Transverse colon (tissue), 3 donors: ENCODE results near the gene TMEM45A.

Source experiments
- EP300 ChIP-seq: sonication (generic); formaldehyde crosslinking; IDR thresholded peaks from one replicate; pipeline ENCODE4 v1.6.1; 2017; ENCODE audit warnings: antibody characterized with exemption, low read depth
- TF ChIP-seq, protein P1 (sequence below), 5 experiments: fragments of 200-600 bp in 3 of 5; fragments of 450-650 bp in 2 of 5; sonication (generic) in 3 of 5; IDR thresholded peaks; 1 replicate in 2 of 5; 2 replicates in 3 of 5; pipeline ENCODE4 v1.5.1; 2016 to 2017; ENCODE audit warnings: antibody characterized with exemption in 5 of 5, inconsistent platforms in 3 of 5, mild to moderate bottlenecking in 2 of 5, moderate library complexity in 1 of 5

DNA sequence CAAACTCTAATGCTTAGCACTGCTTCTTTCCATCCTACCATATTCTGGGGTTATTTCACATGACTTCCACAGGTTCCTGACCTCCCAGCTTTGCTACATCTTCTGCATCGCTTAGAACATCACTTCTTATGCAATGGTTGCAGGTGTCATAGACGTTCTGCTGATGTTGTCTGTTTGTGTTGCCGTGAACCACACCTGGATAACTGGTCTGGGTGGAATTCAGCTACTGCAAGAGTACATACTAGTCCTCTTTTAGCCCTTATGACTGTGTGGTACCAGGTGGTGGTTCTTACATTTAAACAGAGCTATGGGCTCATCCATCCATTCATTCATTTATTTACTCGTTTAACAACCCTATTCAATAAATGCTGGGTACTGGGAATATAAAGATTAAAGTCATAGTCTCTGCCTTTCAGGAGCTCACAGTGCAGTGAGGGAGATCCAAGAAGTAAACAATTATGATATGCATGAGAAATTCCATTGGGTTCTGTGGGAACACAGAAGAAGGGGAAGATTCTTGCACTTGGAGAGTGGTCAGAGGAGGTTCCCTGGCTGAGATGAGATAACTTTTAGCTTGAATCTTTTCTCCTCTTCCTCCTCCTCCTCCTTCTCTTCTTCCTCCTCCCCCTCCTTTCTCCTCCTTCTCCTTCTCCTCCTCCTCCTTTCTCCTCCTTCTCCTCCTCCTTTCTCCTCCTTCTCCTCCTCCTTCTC is 30.8 kb downstream of the TMEM45A start:
- TF ChIP-seq, protein P1, sequence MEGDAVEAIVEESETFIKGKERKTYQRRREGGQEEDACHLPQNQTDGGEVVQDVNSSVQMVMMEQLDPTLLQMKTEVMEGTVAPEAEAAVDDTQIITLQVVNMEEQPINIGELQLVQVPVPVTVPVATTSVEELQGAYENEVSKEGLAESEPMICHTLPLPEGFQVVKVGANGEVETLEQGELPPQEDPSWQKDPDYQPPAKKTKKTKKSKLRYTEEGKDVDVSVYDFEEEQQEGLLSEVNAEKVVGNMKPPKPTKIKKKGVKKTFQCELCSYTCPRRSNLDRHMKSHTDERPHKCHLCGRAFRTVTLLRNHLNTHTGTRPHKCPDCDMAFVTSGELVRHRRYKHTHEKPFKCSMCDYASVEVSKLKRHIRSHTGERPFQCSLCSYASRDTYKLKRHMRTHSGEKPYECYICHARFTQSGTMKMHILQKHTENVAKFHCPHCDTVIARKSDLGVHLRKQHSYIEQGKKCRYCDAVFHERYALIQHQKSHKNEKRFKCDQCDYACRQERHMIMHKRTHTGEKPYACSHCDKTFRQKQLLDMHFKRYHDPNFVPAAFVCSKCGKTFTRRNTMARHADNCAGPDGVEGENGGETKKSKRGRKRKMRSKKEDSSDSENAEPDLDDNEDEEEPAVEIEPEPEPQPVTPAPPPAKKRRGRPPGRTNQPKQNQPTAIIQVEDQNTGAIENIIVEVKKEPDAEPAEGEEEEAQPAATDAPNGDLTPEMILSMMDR (IDR thresholded peaks at IDR 0.05), result no peak
- TF ChIP-seq EP300, result no peak
